Common myeloid progenitor, CD34-positive (primary cell): ENCODE results near the gene UCN.
A peak's percentile ranks its signal among the peaks of the same experiment; 100 is the strongest.
"Not testable (repeated sequence)": the region's sequence is repeated elsewhere in the genome, so short reads cannot be mapped to it uniquely, and the experiment has no call there.

Source experiments
- CTCF ChIA-PET: fragments of 350-600 bp; sonication (Branson Sonifier 250); formaldehyde crosslinking; loops from one replicate; lab custom pipeline; 2021; ENCODE audit warnings: antibody characterized with exemption; lab: Charles Lee
- POLR2A ChIA-PET: fragments of 350-600 bp; sonication (Branson Sonifier 250); formaldehyde crosslinking; loops from one replicate; lab custom pipeline; 2021; ENCODE audit warnings: antibody characterized with exemption; lab: Charles Lee
- DNase-seq, 3 donors: peaks; one replicate each; pipeline versions ENCODE4 v3.0.0 to v3.0.0-alpha.2; 2013
- H3K27ac ChIP-seq, 2 experiments: 1 replicate in 1 of 2; 2 replicates in 1 of 2; pipeline ENCODE4 v1.7.0; 2013; ENCODE audit warnings: inconsistent platforms in 2 of 2, low read length in 2 of 2, mild to moderate bottlenecking in 2 of 2, low read depth in 1 of 2, moderate library complexity in 1 of 2; ENCODE audit not compliant: severe bottlenecking in 2 of 2, insufficient read depth in 1 of 2, poor library complexity in 1 of 2
- H3K27me3 ChIP-seq, 5 experiments: replicated peaks in 2 of 5; 1 replicate in 3 of 5; 2 replicates in 2 of 5; pipeline versions ENCODE4 v1.6.1 to v1.7.0; 2013; ENCODE audit warnings: low read length in 4 of 5, mild to moderate bottlenecking in 2 of 5, moderate library complexity in 2 of 5, inconsistent platforms in 1 of 5; ENCODE audit not compliant: insufficient read depth in 5 of 5, control insufficient read depth in 4 of 5
- H3K36me3 ChIP-seq, 4 experiments: 1 replicate in 2 of 4; 2 replicates in 2 of 4; pipeline versions ENCODE4 v1.6.1 to v1.7.0; 2013; ENCODE audit warnings: low read length in 3 of 4, control low read depth in 1 of 4, mild to moderate bottlenecking in 1 of 4; ENCODE audit not compliant: control insufficient read depth in 4 of 4, insufficient read depth in 4 of 4
- H3K4me1 ChIP-seq, 4 experiments: 1 replicate in 3 of 4; 2 replicates in 1 of 4; pipeline versions ENCODE4 v1.6.1 to v1.7.1; 2013; ENCODE audit warnings: low read length in 3 of 4, mild to moderate bottlenecking in 3 of 4, control low read depth in 1 of 4, inconsistent platforms in 1 of 4, moderate library complexity in 1 of 4; ENCODE audit not compliant: control insufficient read depth in 4 of 4, insufficient read depth in 4 of 4; ENCODE audit errors: control extremely low read depth in 1 of 4
- H3K4me3 ChIP-seq, 7 experiments: 1 replicate in 4 of 7; 2 replicates in 3 of 7; pipeline versions ENCODE4 v1.5.1 to v1.7.0; 2013; ENCODE audit warnings: mild to moderate bottlenecking in 7 of 7, low read length in 6 of 7, moderate library complexity in 6 of 7, inconsistent platforms in 2 of 7, low read depth in 2 of 7, control low read depth in 1 of 7; ENCODE audit not compliant: insufficient read depth in 4 of 7, control insufficient read depth in 1 of 7; ENCODE audit errors: extremely low read depth in 1 of 7
- H3K9me3 ChIP-seq, 5 experiments: 1 replicate in 4 of 5; 2 replicates in 1 of 5; pipeline versions ENCODE4 v1.6.1 to v1.7.1; 2013; ENCODE audit warnings: low read length in 4 of 5, mild to moderate bottlenecking in 2 of 5, inconsistent platforms in 1 of 5, low read depth in 1 of 5, moderate library complexity in 1 of 5; ENCODE audit not compliant: control insufficient read depth in 4 of 5, insufficient read depth in 2 of 5; ENCODE audit errors: control extremely low read depth in 1 of 5
- WGBS: methylation state at CpG from one replicate; pipeline ENCODE4 v1.1.5; 2013; ENCODE audit not compliant: insufficient coverage; 5-methylcytosine and 5-hydroxymethylcytosine counted together

Gene UCN

GRCh38 chr2:27271631-27272340, 36.5 kb downstream of the UCN start:
- H3K36me3 ChIP-seq: no peaks in the 10 kb centered on the region
- 96% methylated on average over 6 of the region's 11 CpGs for WGBS
- no peaks in the 10 kb centered on the region for H3K9me3 ChIP-seq
- H3K27me3 ChIP-seq: peaks cover 0 to 5% (median 2%) of the 10 kb centered on the region in 5 experiments
- ChIA-PET CTCF (interaction anchor here (1.0 to 3.0 kb wide), 8 partner anchors 8 to 23 kb away, joined by 3 to 25 read pairs (median 6); partner anchors contain the start of genes SLC30A3 and TRIM54), POLR2A (no interaction called here)
- peaks cover 0 to 5% (median 2%) of the 10 kb centered on the region in 4 experiments for H3K4me1 ChIP-seq
- no peak overlapping the region for H3K27ac ChIP-seq
- DNase-seq: no peak
- no peak overlapping the region for H3K4me3 ChIP-seq

GRCh38 chr2:27270670-27271069, 37.6 kb downstream of the UCN start:
- ChIA-PET POLR2A (no interaction called here), CTCF (interaction anchor here (0.9 to 2.8 kb wide), 4 partner anchors 9 to 17 kb away, joined by 3 to 9 read pairs (median 6); partner anchors contain the start of gene TRIM54)
- WGBS: 59% methylated on average over 2 of the region's 2 CpGs
- no peak overlapping the region for H3K4me3 ChIP-seq
- H3K27me3 ChIP-seq: peaks cover 2 to 15% (median 7%) of the 10 kb centered on the region in 5 experiments
- H3K4me1 ChIP-seq: peaks cover 0 to 5% (median 2%) of the 10 kb centered on the region in 4 experiments
- DNase-seq: peak in 2 of 3 donors; percentile 15 to 20
- no peaks in the 10 kb centered on the region for H3K9me3 ChIP-seq
- no peaks in the 10 kb centered on the region for H3K36me3 ChIP-seq
- H3K27ac ChIP-seq: no peak overlapping the region

GRCh38 chr2:27270131-27270530, 38.1 kb downstream of the UCN start:
- POLR2A ChIA-PET: no interaction called here
- H3K4me3 ChIP-seq: no peak overlapping the region
- H3K27ac ChIP-seq: no peak overlapping the region
- H3K9me3 ChIP-seq: no peaks in the 10 kb centered on the region
- CTCF ChIA-PET: interaction anchor here (0.9 to 9.4 kb wide), 7 partner anchors 9 to 35 kb away, joined by 3 to 119 read pairs (median 4); partner anchors contain the start of genes DNAJC5G and TRIM54
- peaks cover 0 to 9% (median 5%) of the 10 kb centered on the region in 4 experiments for H3K4me1 ChIP-seq
- no peaks in the 10 kb centered on the region for H3K36me3 ChIP-seq
- WGBS: 94% methylated on average over 2 of the region's 3 CpGs
- DNase-seq: no peak
- H3K27me3 ChIP-seq: peaks cover 2 to 20% (median 12%) of the 10 kb centered on the region in 5 experiments

- H3K27me3 ChIP-seq: peaks cover 2 to 38% (median 27%) of the 10 kb centered on the region in 5 experiments
- WGBS: 100% methylated on average over 3 of the region's 13 CpGs
- POLR2A ChIA-PET: not testable (repeated sequence)
Observed at GRCh38 chr2:27268296-27268695, 39.9 kb downstream of the UCN start.

GRCh38 chr2:27265536-27265870, 42.7 kb downstream of the UCN start:
- DNase-seq: no peak
- ChIA-PET CTCF (interaction anchor here (0.8 to 9.4 kb wide), 18 partner anchors 8 to 164 kb away, joined by 3 to 119 read pairs (median 5); partner anchors contain the start of genes DNAJC5G and TRIM54), POLR2A (interaction anchor here (1.4 kb wide), 1 partner anchor 14 kb away, joined by 6 read pairs; no protein-coding TSS in a partner anchor)
- Histone ChIP-seq H3K4me3 (peak overlapping the region in 1 of 7 experiments; percentile 76), H3K27me3 (peaks cover 8 to 66% (median 42%) of the 10 kb centered on the region in 5 experiments), H3K36me3 (no peaks in the 10 kb centered on the region), H3K4me1 (peaks cover 0 to 37% (median 37%) of the 10 kb centered on the region in 4 experiments), H3K9me3 (no peaks in the 10 kb centered on the region), H3K27ac (no peak overlapping the region)

More at GRCh38 chr2:27268296-27268695, 39.9 kb downstream of the UCN start:
- not testable (repeated sequence) for H3K27ac ChIP-seq, DNase-seq, H3K9me3 ChIP-seq, H3K4me3 ChIP-seq, H3K36me3 ChIP-seq
- CTCF ChIA-PET: interaction anchor here (1.4 to 9.4 kb wide), 4 partner anchors 12 to 35 kb away, joined by 6 to 119 read pairs (median 36); partner anchors contain the start of genes DNAJC5G and TRIM54
- H3K4me1 ChIP-seq: peaks cover 0 to 27% (median 22%) of the 10 kb centered on the region in 4 experiments

GRCh38 chr2:27264753-27265535, 43.3 kb downstream of the UCN start:
- Histone ChIP-seq H3K4me1 (peaks cover 0 to 37% (median 36%) of the 10 kb centered on the region in 4 experiments), H3K27ac (no peak overlapping the region), H3K36me3 (no peaks in the 10 kb centered on the region), H3K4me3 (peak overlapping the region; percentile 3 to 76 (median 58)), H3K27me3 (peaks cover 10 to 72% (median 48%) of the 10 kb centered on the region in 5 experiments), H3K9me3 (no peaks in the 10 kb centered on the region)
- 4% methylated on average over 55 of the region's 56 CpGs for WGBS
- POLR2A ChIA-PET: interaction anchor here (0.5 to 1.4 kb wide), 2 partner anchors 11 to 15 kb away, joined by 3 to 6 read pairs; no protein-coding TSS in a partner anchor
- peak; percentile 73 to 80 (median 77) for DNase-seq
- CTCF ChIA-PET: interaction anchor here (0.7 to 9.4 kb wide), 19 partner anchors 8 to 176 kb away, joined by 3 to 119 read pairs (median 4); partner anchors contain the start of genes DNAJC5G and TRIM54
